Tibial nerve (tissue), 4 donors: Measurements from ENCODE around the gene SERPINH1. TPM values are rescaled to one million over a fixed set of nuclear protein-coding genes. Genes with fewer than 3 reads are reported as not detected.

Experiments
- DNase-seq, 2 donors: peaks; one replicate each; pipeline ENCODE4 v3.0.0-alpha.2; 2019; ENCODE audit warnings: low spot score in 2 of 2
- H3K27ac ChIP-seq, 4 donors: fragments of 200-600 bp; sonication (generic) in 3 of 4; one replicate each; pipeline ENCODE4 v1.5.1; 2017 to 2019; ENCODE audit warnings: mild to moderate bottlenecking in 1 of 4
- H3K27me3 ChIP-seq, 2 donors: fragments of 200-600 bp; sonication (generic) in 1 of 2; one replicate each; pipeline versions ENCODE4 v1.5.1 to v1.6.0; 2017 to 2019
- H3K36me3 ChIP-seq, 3 donors: fragments of 200-600 bp; sonication (generic); one replicate each; pipeline ENCODE4 v1.5.1; 2018 to 2019
- H3K4me1 ChIP-seq, 4 donors: fragments of 200-600 bp; sonication (generic) in 3 of 4; one replicate each; pipeline ENCODE4 v1.5.1; 2017 to 2019
- H3K4me3 ChIP-seq, 4 donors: fragments of 200-600 bp; sonication (generic) in 3 of 4; one replicate each; pipeline ENCODE4 v1.5.1; 2017 to 2019; ENCODE audit warnings: mild to moderate bottlenecking in 1 of 4, moderate library complexity in 1 of 4
- H3K9me3 ChIP-seq, 4 donors: fragments of 200-600 bp; sonication (generic) in 3 of 4; one replicate each; pipeline ENCODE4 v1.5.1; 2017 to 2019
- CTCF ChIP-seq, 5 experiments: fragments of 200-600 bp in 3 of 5; fragments of 450-650 bp in 2 of 5; sonication (generic) in 3 of 5; IDR thresholded peaks; one replicate each; pipeline ENCODE4 v1.5.1; 2016 to 2019; ENCODE audit warnings: antibody characterized with exemption in 5 of 5, mild to moderate bottlenecking in 3 of 5, moderate library complexity in 2 of 5
- EP300 ChIP-seq, 2 donors: sonication (generic); formaldehyde crosslinking; IDR thresholded peaks; one replicate each; pipeline ENCODE4 v1.6.1; 2017; ENCODE audit warnings: antibody characterized with exemption in 2 of 2, mild to moderate bottlenecking in 1 of 2
- POLR2A ChIP-seq, 2 donors: fragments of 450-650 bp; IDR thresholded peaks; one replicate each; pipeline ENCODE4 v1.6.1; 2017; ENCODE audit warnings: antibody characterized with exemption in 2 of 2, mild to moderate bottlenecking in 2 of 2, moderate library complexity in 2 of 2
- WGBS, 2 donors: methylation state at CpG; one replicate each; pipeline ENCODE4 v1.1.5; 2018; 5-methylcytosine and 5-hydroxymethylcytosine counted together
- total RNA-seq, 4 donors: library from RNA; depleted of rRNA; stranded (reverse); fragments of >200 nt; gene quantifications; one replicate each; pipeline ENCODE4 v1.1.0, GENCODE V29; 2016

Gene SERPINH1
- total RNA-seq, 4 donors from 2014 or later, result 151 to 358 (median 184) TPM

GRCh38 chr11:75602951-75603350 lies 40.9 kb downstream of the SERPINH1 start:
- no peak for DNase-seq
- Histone ChIP-seq H3K27ac (no peak overlapping the region), H3K36me3 (peaks cover 0 to 8% (median 0%) of the 10 kb centered on the region in 3 donors), H3K27me3 (no peaks in the 10 kb centered on the region), H3K9me3 (no peaks in the 10 kb centered on the region), H3K4me3 (no peak overlapping the region), H3K4me1 (no peaks in the 10 kb centered on the region)
- TF ChIP-seq POLR2A (IDR thresholded peaks at IDR 0.05), result no peak
- TF ChIP-seq EP300 (IDR thresholded peaks at IDR 0.05), result no peak
- no peak for TF ChIP-seq CTCF (IDR thresholded peaks at IDR 0.05)
- 70 to 71% methylated on average over 8 of the region's 8 CpGs for WGBS, 2 donors

GRCh38 chr11:75603791-75604736 lies 42.0 kb downstream of the SERPINH1 start:
- no peak for DNase-seq
- Histone ChIP-seq H3K4me1 (no peaks in the 10 kb centered on the region), H3K27ac (no peak overlapping the region), H3K4me3 (no peak overlapping the region), H3K9me3 (no peaks in the 10 kb centered on the region), H3K36me3 (peaks cover 0 to 8% (median 0%) of the 10 kb centered on the region in 3 donors), H3K27me3 (no peaks in the 10 kb centered on the region)
- WGBS, 2 donors, result 83 to 88% methylated on average over 16 of the region's 16 CpGs
- TF ChIP-seq CTCF (IDR thresholded peaks at IDR 0.05) (no peak), EP300 (IDR thresholded peaks at IDR 0.05) (no peak), POLR2A (IDR thresholded peaks at IDR 0.05) (no peak)

GRCh38 chr11:75606099-75606498 lies 44.0 kb downstream of the SERPINH1 start:
- 87 to 88% methylated on average over 8 of the region's 8 CpGs for WGBS, 2 donors
- Histone ChIP-seq H3K9me3 (no peaks in the 10 kb centered on the region), H3K27me3 (no peaks in the 10 kb centered on the region), H3K4me3 (no peak overlapping the region), H3K36me3 (peaks cover 0 to 8% (median 0%) of the 10 kb centered on the region in 3 donors), H3K4me1 (no peaks in the 10 kb centered on the region), H3K27ac (no peak overlapping the region)
- DNase-seq, result no peak
- TF ChIP-seq POLR2A (IDR thresholded peaks at IDR 0.05), result no peak
- TF ChIP-seq EP300 (IDR thresholded peaks at IDR 0.05), result no peak
- TF ChIP-seq CTCF (IDR thresholded peaks at IDR 0.05), result no peak

GRCh38 chr11:75611823-75612222 lies 49.8 kb downstream of the SERPINH1 start:
- DNase-seq, result no peak
- WGBS, 2 donors, result 81 to 83% methylated on average over 3 of the region's 3 CpGs
- no peaks in the 10 kb centered on the region for H3K36me3 ChIP-seq
- H3K27me3 ChIP-seq, result no peaks in the 10 kb centered on the region
- no peaks in the 10 kb centered on the region for H3K4me1 ChIP-seq
- H3K4me3 ChIP-seq, result no peak overlapping the region
- no peaks in the 10 kb centered on the region for H3K9me3 ChIP-seq
- TF ChIP-seq CTCF (IDR thresholded peaks at IDR 0.05) (no peak), EP300 (IDR thresholded peaks at IDR 0.05) (no peak), POLR2A (IDR thresholded peaks at IDR 0.05) (no peak)
- H3K27ac ChIP-seq, result no peak overlapping the region

- no peak for DNase-seq
- WGBS, 2 donors, result 24 to 48% methylated on average over 7 of the region's 7 CpGs
- no peaks in the 10 kb centered on the region for H3K4me1 ChIP-seq
- no peaks in the 10 kb centered on the region for H3K27me3 ChIP-seq
- TF ChIP-seq POLR2A (IDR thresholded peaks at IDR 0.05) (no peak), CTCF (IDR thresholded peaks at IDR 0.05) (no peak), EP300 (IDR thresholded peaks at IDR 0.05) (no peak)
- H3K27ac ChIP-seq, result peak overlapping the region in 2 of 4 donors; percentile 48 to 60
- H3K4me3 ChIP-seq, result no peak overlapping the region
- peaks cover 0 to 15% (median 2%) of the 10 kb centered on the region in 4 donors for H3K9me3 ChIP-seq
- H3K36me3 ChIP-seq, result peaks cover 0 to 6% (median 0%) of the 10 kb centered on the region in 3 donors
These were observed 53.7 kb downstream of the SERPINH1 start for GRCh38 chr11:75615751-75616150.
